T47D (cell line): Measurements from ENCODE around the gene L3MBTL3.

ENCODE experiments used
- DNase-seq, 2 experiments: peaks; one replicate each; pipeline versions ENCODE4 v3.0.0 to v3.0.0-alpha.2; 2011 to 2012; ENCODE audit warnings: low read depth in 1 of 2, low spot score in 1 of 2
- JUND ChIP-seq: IDR thresholded peaks from 2 replicates; pipeline ENCODE4 v1.6.1; 2012; ENCODE audit warnings: low read depth
- in situ Hi-C: cut with HindIII; loops from 2 replicates; pipeline ENCODE4 v1.10.0; 2016; ENCODE audit warnings: low sequenced_read_pairs, low pct_unique_long_range_greater_than_20kb

Gene L3MBTL3

DNA sequence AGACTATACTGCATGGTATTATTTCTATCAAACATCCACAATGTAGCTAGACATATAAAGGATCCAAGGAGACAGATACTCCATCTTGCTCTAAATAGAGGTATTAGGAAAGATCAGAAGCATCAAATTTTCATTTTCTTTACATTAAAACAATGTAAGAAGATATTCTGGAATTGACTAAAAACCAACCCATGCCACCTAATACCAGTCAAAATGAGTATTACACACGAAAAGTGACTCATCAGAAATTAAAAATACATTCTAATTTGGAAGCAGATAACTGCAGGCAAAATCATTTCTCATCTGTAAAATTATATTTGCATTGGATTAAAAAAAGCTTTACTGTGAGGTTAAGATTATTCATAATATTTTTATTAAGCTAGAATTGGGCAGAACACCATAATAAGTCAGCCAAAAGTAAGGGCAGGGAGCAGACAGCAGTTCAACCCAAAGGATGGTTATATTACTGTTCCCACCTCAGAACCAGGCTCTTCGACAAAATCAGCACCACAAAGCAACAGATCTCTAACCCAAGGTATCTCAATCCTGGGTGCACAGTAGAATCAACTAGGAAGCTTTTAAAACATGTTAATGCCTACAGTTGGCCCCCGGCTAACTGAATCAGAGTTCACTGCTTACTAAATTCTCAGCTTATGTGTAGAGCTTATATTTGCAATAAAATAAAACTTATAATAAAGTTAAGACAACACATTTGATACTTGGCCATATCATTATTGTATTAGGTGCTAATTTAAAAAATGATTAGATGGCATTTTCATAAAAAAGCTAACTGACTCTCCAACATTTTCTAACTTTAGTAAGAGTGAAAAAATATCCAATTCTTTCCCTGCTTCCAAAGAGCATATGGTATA is 169.2 kb downstream of the L3MBTL3 start:
- TF ChIP-seq JUND: no peak
- in situ Hi-C loops: no loop called here
- DNase-seq: no peak

DNA sequence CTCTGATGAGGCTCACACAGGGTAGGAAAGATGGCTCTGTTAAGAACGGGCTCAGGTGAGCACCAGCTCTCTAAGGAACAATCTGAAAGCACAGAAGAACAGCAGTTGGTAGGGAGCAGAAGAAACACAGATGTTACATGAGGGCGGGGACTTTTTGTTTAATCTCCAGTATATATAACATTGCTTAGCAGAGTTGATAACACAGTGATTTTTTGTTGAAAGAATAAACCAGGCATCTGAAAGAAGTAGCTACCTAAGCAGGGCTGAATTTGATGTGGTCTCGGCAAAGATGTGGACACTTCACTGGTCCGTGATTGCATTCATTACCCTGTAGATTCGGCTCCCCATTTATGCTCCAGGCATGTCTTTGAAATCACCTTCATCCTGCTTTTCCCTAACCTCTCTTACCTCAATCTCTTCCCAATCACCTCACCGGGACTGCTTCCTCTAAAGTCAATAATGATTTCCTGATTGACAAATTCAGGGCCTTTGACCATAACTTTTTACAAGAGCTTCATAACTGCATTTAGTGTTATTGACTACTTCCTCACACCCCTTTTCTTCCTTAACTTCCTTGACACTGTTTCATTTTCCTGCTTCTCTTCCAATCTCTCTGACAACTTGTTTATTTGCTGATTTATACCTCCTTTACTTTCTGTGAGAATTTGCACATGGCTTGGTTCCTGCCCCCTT is 170.0 kb downstream of the L3MBTL3 start:
- TF ChIP-seq JUND: no peak
- no peak for DNase-seq
- in situ Hi-C loops: no loop called here

GRCh38 chr6:130189531-130190397 is 171.4 kb downstream of the L3MBTL3 start:
- in situ Hi-C loops: no loop called here
- DNase-seq: no peak
- no peak for TF ChIP-seq JUND
